CD4-positive, alpha-beta T cell treated with Interleukin-12 subunit alpha and Interleukin-12 subunit beta, for 1 hour (primary cell): Measurements from ENCODE around the gene SGPP2.

Experiments
- DNase-seq: peaks from one replicate; pipeline ENCODE4 v3.0.0-alpha.2; 2020

SGPP2 gene

GRCh38 chr2:222592176-222592575 is 167.8 kb downstream of the SGPP2 start:
- DNase-seq = no peak

- DNase-seq = no peak
These were observed 170.3 kb downstream of the SGPP2 start for GRCh38 chr2:222594679-222595078.

GRCh38 chr2:222595581-222595980 is 171.2 kb downstream of the SGPP2 start:
- no peak for DNase-seq

- no peak for DNase-seq
These were observed 174.3 kb downstream of the SGPP2 start for GRCh38 chr2:222598611-222599010.

GRCh38 chr2:222603501-222603900 is 179.2 kb downstream of the SGPP2 start:
- no peak for DNase-seq

- DNase-seq = no peak
These were observed 180.6 kb downstream of the SGPP2 start for GRCh38 chr2:222604749-222605515.

GRCh38 chr2:222606306-222606705 is 182.0 kb downstream of the SGPP2 start:
- no peak for DNase-seq

- DNase-seq = no peak
These were observed 183.7 kb downstream of the SGPP2 start for GRCh38 chr2:222608081-222608480.

GRCh38 chr2:222609381-222609780 is 185.0 kb downstream of the SGPP2 start:
- DNase-seq = no peak
